Suprapubic skin (tissue), 4 donors: ENCODE data around the gene PPP1R2B. TPM values are rescaled to one million over a fixed set of nuclear protein-coding genes. Genes with fewer than 3 reads are reported as not detected.

Experiments used
- DNase-seq, 2 donors: peaks; one replicate each; pipeline ENCODE4 v3.0.0-alpha.2; 2019; ENCODE audit warnings: low spot score in 2 of 2
- H3K27ac ChIP-seq: fragments of 200-600 bp; sonication (generic); one replicate; pipeline ENCODE4 v1.5.1; 2019
- H3K27me3 ChIP-seq: fragments of 200-600 bp; sonication (generic); one replicate; pipeline ENCODE4 v1.5.1; 2019
- H3K36me3 ChIP-seq: fragments of 200-600 bp; sonication (generic); one replicate; pipeline ENCODE4 v1.5.1; 2019
- H3K4me1 ChIP-seq: fragments of 200-600 bp; sonication (generic); one replicate; pipeline ENCODE4 v1.5.1; 2019
- H3K4me3 ChIP-seq: fragments of 200-600 bp; sonication (generic); one replicate; pipeline ENCODE4 v1.5.1; 2019; ENCODE audit warnings: mild to moderate bottlenecking
- H3K9me3 ChIP-seq: fragments of 200-600 bp; sonication (generic); one replicate; pipeline ENCODE4 v1.5.1; 2019
- EP300 ChIP-seq: sonication (generic); formaldehyde crosslinking; IDR thresholded peaks from one replicate; pipeline ENCODE4 v1.6.1; 2017; ENCODE audit warnings: antibody characterized with exemption
- POLR2A ChIP-seq, 2 donors: fragments of 450-650 bp; IDR thresholded peaks; one replicate each; pipeline ENCODE4 v1.6.1; 2017; ENCODE audit warnings: antibody characterized with exemption in 2 of 2, mild to moderate bottlenecking in 2 of 2, moderate library complexity in 2 of 2
- POLR2AphosphoS5 ChIP-seq, 3 donors: sonication (generic); formaldehyde crosslinking; IDR thresholded peaks; one replicate each; pipeline ENCODE4 v1.6.1; 2017; ENCODE audit warnings: antibody characterized with exemption in 3 of 3
- WGBS: methylation state at CpG from one replicate; pipeline ENCODE4 v1.1.5; 2018; 5-methylcytosine and 5-hydroxymethylcytosine counted together
- total RNA-seq, 4 donors: library from RNA; depleted of rRNA; stranded (reverse); fragments of >200 nt; gene quantifications; one replicate each; pipeline ENCODE4 v1.1.0, GENCODE V29; 2016
- TF ChIP-seq, protein P1 (sequence below), 2 donors: fragments of 200-600 bp in 1 of 2; fragments of 450-650 bp in 1 of 2; sonication (generic) in 1 of 2; IDR thresholded peaks; one replicate each; pipeline ENCODE4 v1.5.1; 2016 to 2019; ENCODE audit warnings: antibody characterized with exemption in 2 of 2, mild to moderate bottlenecking in 1 of 2, moderate library complexity in 1 of 2

The PPP1R2B gene
- total RNA-seq, 4 donors from 2014 or later = 0.38 TPM; not detected in 3

DNA sequence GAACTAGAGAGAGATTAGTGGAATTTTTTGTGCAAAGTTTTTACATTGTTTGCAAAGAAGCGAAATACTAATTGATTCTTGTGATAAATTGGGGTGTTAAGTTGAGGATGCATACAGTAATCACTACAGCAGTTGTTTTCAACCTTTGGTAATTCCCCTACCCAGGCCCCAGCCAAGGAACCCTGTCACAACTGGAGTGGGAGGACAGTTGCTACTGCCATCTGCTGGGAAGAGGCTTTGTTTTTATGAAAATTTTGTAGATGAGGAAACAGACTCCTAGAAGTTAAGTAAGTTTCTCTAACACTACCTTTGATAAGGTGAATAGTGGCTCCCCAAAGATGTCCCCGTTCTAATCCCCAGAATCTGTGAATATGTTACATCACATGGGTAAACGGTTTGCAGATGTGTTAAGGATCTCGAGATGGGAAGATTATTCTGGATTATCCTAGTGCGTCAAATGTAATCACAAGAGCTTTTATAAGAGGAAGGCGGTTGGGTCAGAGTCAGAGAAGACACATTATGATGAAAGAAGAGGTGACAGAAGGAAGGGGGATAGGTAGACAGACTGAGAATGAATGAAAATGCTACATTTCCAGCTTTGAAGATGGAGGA lies 34.0 kb upstream of the PPP1R2B start:
- no peak overlapping the region for H3K4me3 ChIP-seq
- H3K27me3 ChIP-seq = no peaks in the 10 kb centered on the region
- no peak overlapping the region for H3K27ac ChIP-seq
- WGBS = 73% methylated on average over 6 of the region's 6 CpGs
- H3K36me3 ChIP-seq = no peaks in the 10 kb centered on the region
- no peak for DNase-seq
- H3K4me1 ChIP-seq = no peaks in the 10 kb centered on the region
- TF ChIP-seq, protein P1, sequence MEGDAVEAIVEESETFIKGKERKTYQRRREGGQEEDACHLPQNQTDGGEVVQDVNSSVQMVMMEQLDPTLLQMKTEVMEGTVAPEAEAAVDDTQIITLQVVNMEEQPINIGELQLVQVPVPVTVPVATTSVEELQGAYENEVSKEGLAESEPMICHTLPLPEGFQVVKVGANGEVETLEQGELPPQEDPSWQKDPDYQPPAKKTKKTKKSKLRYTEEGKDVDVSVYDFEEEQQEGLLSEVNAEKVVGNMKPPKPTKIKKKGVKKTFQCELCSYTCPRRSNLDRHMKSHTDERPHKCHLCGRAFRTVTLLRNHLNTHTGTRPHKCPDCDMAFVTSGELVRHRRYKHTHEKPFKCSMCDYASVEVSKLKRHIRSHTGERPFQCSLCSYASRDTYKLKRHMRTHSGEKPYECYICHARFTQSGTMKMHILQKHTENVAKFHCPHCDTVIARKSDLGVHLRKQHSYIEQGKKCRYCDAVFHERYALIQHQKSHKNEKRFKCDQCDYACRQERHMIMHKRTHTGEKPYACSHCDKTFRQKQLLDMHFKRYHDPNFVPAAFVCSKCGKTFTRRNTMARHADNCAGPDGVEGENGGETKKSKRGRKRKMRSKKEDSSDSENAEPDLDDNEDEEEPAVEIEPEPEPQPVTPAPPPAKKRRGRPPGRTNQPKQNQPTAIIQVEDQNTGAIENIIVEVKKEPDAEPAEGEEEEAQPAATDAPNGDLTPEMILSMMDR (IDR thresholded peaks at IDR 0.05) = no peak
- TF ChIP-seq EP300 = no peak
- no peak for TF ChIP-seq POLR2A (IDR thresholded peaks at IDR 0.05)
- no peak for TF ChIP-seq POLR2AphosphoS5 (IDR thresholded peaks at IDR 0.05)
- H3K9me3 ChIP-seq = no peaks in the 10 kb centered on the region

DNA sequence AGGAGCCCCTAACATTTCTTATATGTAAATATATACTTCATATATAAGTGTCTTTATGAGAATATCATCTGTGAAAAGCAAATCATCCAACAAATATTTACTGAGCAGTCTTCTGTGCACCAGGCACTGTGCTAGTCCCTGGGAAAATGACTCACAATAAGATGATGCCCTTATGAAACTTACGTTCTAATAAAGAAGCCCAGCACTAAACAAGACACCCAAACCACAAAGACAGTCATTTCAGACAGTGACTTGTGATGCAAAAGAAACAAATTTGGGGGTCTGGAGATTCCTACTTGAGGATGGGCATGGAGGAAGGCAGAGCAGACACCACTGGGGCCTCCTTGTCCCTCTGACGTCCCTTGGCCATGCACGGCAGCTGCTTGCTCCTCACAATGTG lies 30.6 kb upstream of the PPP1R2B start:
- H3K9me3 ChIP-seq = no peaks in the 10 kb centered on the region

DNA sequence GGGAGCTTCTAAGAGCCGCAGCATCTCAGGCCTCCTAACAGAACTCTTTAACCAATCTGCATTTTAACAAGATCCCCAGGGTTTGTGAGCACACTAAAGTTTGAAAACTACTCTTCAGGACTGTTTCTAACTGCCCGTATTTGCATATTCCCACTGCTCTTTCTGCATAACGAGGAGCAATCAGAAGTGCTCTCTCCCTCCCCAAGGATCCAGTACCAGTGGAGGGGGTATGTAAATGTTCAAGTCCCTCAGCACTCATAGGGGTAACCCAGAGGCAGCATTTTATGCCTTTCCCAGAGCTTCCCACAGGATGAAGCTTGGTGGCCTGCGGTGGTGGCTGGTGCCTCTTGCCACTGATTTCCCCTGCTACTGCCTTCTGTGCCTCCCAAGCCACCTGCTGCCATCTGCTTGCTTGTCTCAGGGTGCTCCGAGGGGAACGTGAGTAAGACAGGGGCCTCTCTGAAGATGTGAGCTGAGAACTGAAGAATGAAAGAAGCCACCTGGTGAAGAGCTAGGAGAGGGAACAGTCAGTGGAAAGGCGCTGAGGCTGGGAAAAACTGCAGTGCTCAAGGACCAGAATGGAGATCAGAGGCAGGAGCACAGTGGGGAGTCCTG lies 30.0 kb upstream of the PPP1R2B start:
- H3K27me3 ChIP-seq = no peaks in the 10 kb centered on the region
- no peak for TF ChIP-seq POLR2AphosphoS5 (IDR thresholded peaks at IDR 0.05)
- no peak for TF ChIP-seq EP300
- TF ChIP-seq, protein P1 (IDR thresholded peaks at IDR 0.05) = no peak
- TF ChIP-seq POLR2A (IDR thresholded peaks at IDR 0.05) = no peak
- no peak overlapping the region for H3K27ac ChIP-seq
- no peak overlapping the region for H3K4me3 ChIP-seq
- 88% methylated on average over 7 of the region's 7 CpGs for WGBS
- H3K9me3 ChIP-seq = no peaks in the 10 kb centered on the region
- no peak for DNase-seq
- no peaks in the 10 kb centered on the region for H3K36me3 ChIP-seq
- no peaks in the 10 kb centered on the region for H3K4me1 ChIP-seq

More for the DNA sequence above, 30.6 kb upstream of the PPP1R2B start:
- WGBS = 97% methylated on average over 3 of the region's 3 CpGs
- Histone ChIP-seq H3K4me1 (no peaks in the 10 kb centered on the region), H3K4me3 (no peak overlapping the region), H3K27ac (no peak overlapping the region), H3K27me3 (no peaks in the 10 kb centered on the region), H3K36me3 (no peaks in the 10 kb centered on the region)
- TF ChIP-seq POLR2AphosphoS5 (IDR thresholded peaks at IDR 0.05) (no peak), POLR2A (IDR thresholded peaks at IDR 0.05) (no peak), EP300 (no peak)
- TF ChIP-seq, protein P1 (IDR thresholded peaks at IDR 0.05) = no peak
- DNase-seq = no peak

DNA sequence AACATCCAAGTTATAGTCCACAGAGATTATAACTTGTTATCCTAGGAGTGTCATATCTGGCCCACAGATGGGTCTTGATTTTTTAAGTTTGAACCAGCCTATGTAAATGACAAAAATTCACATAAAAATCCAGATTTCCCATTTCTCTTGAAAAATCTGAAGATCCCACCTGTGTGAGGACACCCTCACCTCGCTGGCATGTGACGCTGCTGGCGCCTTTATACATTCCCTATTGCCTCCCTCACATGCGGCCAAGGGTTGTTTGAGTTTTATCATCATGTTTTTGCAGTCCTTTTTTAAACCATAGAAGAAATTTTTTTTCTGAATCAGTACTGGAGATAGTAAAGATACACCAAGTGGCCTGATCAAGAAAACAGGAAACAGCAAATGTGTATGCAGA lies 25.9 kb upstream of the PPP1R2B start:
- TF ChIP-seq, protein P1 (IDR thresholded peaks at IDR 0.05) = no peak
- no peak for TF ChIP-seq POLR2A (IDR thresholded peaks at IDR 0.05)
- no peak for TF ChIP-seq EP300
- no peak for TF ChIP-seq POLR2AphosphoS5 (IDR thresholded peaks at IDR 0.05)
- H3K4me3 ChIP-seq = no peak overlapping the region
- no peaks in the 10 kb centered on the region for H3K36me3 ChIP-seq
- H3K9me3 ChIP-seq = no peaks in the 10 kb centered on the region
- no peaks in the 10 kb centered on the region for H3K4me1 ChIP-seq
- no peak overlapping the region for H3K27ac ChIP-seq
- no peak for DNase-seq
- H3K27me3 ChIP-seq = no peaks in the 10 kb centered on the region
- WGBS = 87% methylated on average over 4 of the region's 4 CpGs

DNA sequence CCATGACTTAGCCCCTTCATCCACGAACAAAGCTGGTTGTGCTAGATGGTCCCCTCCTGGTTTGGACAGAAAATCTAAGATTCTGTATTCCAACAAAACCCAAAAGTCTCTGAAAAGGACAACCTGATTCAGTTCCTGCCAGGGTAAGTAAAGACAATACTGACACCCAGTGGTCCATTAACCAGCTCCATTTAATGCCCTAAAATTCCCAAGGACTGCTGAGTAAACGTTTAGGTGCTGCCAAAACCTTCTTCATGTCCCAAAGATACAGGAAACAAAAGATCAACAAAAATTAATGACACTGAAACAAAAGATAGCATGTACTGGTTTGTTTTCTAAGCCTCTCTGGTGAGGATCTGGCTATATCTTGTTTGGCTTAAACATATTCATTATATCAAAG lies 25.3 kb upstream of the PPP1R2B start:
- H3K36me3 ChIP-seq = no peaks in the 10 kb centered on the region
- H3K4me1 ChIP-seq = no peaks in the 10 kb centered on the region
- 22% methylated on average over 2 of the region's 2 CpGs for WGBS
- H3K27ac ChIP-seq = no peak overlapping the region
- H3K4me3 ChIP-seq = no peak overlapping the region
- DNase-seq = no peak
- H3K9me3 ChIP-seq = no peaks in the 10 kb centered on the region
- no peaks in the 10 kb centered on the region for H3K27me3 ChIP-seq
- no peak for TF ChIP-seq POLR2A (IDR thresholded peaks at IDR 0.05)
- TF ChIP-seq, protein P1 (IDR thresholded peaks at IDR 0.05) = no peak
- no peak for TF ChIP-seq POLR2AphosphoS5 (IDR thresholded peaks at IDR 0.05)
- no peak for TF ChIP-seq EP300
